NB4 (cell line): ENCODE results near the gene CNGB1.

Experiments used
- CTCF ChIP-seq: IDR thresholded peaks from one replicate; pipeline ENCODE4 v1.5.1; 2012; ENCODE audit warnings: low read depth, low read length
- MYC ChIP-seq: IDR thresholded peaks from 2 replicates; pipeline ENCODE4 v1.6.1; 2011; ENCODE audit warnings: low read depth, low read length
- POLR2A ChIP-seq: IDR thresholded peaks from 2 replicates; pipeline ENCODE4 v1.6.1; 2011; ENCODE audit warnings: mild to moderate bottlenecking; ENCODE audit not compliant: insufficient read length; ENCODE audit errors: extremely low read depth

- TF ChIP-seq CTCF = no peak
- TF ChIP-seq MYC = no peak
- TF ChIP-seq POLR2A = no peak
Measured at GRCh38 chr16:57962046-57962445, 8.9 kb downstream of the CNGB1 start.
